Esophagus muscularis mucosa (tissue), 4 donors: ENCODE measurements around the gene ST8SIA4.

ENCODE experiments used
- CTCF ChIP-seq, 3 experiments: fragments of 200-600 bp in 2 of 3; fragments of 450-650 bp in 1 of 3; sonication (generic) in 2 of 3; IDR thresholded peaks; one replicate each; pipeline ENCODE4 v1.5.1; 2017 to 2019; ENCODE audit warnings: antibody characterized with exemption in 3 of 3, mild to moderate bottlenecking in 2 of 3, moderate library complexity in 1 of 3
- EP300 ChIP-seq: sonication (generic); formaldehyde crosslinking; IDR thresholded peaks from one replicate; pipeline ENCODE4 v1.6.1; 2017; ENCODE audit warnings: antibody characterized with exemption
- POLR2A ChIP-seq: fragments of 450-650 bp; IDR thresholded peaks from one replicate; pipeline ENCODE4 v1.6.1; 2017; ENCODE audit warnings: antibody characterized with exemption, moderate library complexity, mild to moderate bottlenecking, low read depth
- POLR2AphosphoS5 ChIP-seq, 2 donors: sonication (generic); formaldehyde crosslinking; IDR thresholded peaks; one replicate each; pipeline ENCODE4 v1.6.1; 2017; ENCODE audit warnings: antibody characterized with exemption in 2 of 2

- no peak for TF ChIP-seq POLR2AphosphoS5 (IDR thresholded peaks at IDR 0.05)
- TF ChIP-seq CTCF (IDR thresholded peaks at IDR 0.05): no peak
- TF ChIP-seq EP300: no peak
- TF ChIP-seq POLR2A: no peak
Observed at GRCh38 chr5:100771181-100771580, 131.9 kb downstream of the ST8SIA4 start.
